Right kidney (tissue), 1 donor: ENCODE data around the gene SLC3A2.
"Not testable (repeated sequence)": the region's sequence is repeated elsewhere in the genome, so short reads cannot be mapped to it uniquely, and the experiment has no call there.

Experiments
- DNase-seq: peaks from one replicate; pipeline ENCODE4 v3.0.0-alpha.2; 2016

SLC3A2 gene

DNA sequence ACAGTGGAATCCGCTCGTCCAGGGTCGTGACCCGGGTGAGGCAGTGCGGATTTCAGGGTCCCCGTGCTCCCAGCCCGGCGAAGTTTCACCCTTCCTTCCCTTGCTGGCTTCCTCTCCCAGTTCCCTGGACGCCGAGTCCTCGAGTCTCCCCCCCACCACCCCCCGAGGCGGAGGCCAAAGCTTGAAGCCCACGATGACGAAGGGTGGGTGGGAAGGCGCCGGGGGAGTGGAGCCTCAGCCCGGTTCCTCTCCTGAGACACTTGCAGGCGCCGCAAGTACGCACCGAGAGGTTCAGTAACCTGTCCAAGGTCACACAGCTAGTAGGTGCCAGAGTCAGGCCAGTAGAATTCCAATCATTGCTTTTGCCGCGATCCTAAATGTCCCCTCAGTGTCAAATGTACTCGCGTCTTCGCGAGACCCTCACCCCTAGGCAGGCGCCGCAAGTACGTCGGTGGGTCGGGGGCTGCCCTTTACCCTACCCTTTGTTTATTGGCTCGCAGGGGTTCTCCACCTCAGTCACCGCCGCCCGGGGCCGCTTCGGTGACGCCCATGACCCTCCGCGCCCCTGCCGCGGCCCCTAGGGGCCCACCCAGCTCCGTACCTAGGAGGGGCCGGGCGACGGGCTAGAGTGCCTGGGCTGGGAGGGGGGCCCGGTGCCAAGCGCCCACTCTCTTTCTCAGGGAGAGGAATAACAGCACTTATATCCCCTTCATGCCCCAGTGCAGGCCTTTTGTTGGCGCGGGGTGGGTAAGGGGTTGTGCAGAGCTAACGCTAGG is 46.2 kb downstream of the SLC3A2 start:
- no peak for DNase-seq

DNA sequence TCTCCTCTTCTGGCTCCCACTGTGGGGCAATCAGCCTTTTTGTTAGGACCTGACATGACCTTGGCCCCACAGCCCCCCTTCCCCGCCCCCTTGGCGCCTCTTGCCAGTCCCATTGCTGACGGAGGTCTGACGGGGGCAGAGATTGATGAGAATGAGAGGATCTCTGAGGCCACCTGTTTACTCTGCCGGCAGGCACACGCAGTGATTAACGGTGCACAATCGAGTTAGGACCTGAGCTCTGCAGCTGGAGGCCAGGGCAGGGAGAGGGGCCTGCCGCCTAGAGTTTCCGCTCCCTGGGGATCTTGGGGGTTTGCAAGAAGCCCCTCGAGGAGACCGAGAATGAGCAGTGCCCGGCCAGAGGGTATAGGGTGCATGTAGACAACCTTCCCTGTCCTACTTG is 47.3 kb downstream of the SLC3A2 start:
- no peak for DNase-seq

DNA sequence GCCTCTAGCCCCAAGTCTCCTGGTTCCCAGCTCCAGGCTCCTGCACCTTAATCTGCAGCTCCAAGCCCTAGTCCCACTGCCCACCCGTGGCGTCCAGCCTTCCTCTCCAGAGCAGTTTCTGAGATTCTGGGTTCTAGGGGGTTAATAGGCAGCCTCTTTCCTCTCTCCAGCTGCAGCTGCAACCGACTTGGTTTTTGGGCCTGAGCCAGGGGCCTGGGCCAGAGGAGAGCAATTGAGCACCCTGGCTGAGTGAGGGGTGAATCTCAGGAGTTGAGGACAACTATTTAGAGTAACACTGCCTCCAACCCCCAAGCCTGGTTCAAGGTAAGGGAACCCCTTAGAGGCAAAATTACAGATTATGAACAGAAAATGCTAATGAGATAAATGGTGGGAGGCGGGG is 49.5 kb downstream of the SLC3A2 start:
- DNase-seq: no peak

DNA sequence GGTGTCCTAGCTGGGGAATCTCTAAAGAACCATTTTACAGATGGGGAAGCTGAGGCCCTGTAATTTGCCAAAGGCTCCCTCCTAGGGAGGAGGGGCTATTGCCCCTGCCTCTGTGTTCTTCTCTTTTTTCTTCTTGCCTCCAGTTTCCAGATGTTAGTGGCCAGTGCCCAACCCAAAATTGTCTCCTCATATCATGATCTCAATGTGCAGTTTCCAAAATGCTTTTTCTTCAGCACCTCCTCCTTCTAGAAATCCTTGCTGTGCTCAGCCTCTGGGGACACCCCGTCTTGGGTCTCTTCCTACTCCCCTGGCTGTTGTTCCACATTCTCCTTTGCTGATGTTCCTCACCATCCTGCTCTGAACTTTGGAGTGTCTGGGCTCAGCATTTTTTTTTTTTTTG is 50.0 kb downstream of the SLC3A2 start:
- DNase-seq: no peak

DNA sequence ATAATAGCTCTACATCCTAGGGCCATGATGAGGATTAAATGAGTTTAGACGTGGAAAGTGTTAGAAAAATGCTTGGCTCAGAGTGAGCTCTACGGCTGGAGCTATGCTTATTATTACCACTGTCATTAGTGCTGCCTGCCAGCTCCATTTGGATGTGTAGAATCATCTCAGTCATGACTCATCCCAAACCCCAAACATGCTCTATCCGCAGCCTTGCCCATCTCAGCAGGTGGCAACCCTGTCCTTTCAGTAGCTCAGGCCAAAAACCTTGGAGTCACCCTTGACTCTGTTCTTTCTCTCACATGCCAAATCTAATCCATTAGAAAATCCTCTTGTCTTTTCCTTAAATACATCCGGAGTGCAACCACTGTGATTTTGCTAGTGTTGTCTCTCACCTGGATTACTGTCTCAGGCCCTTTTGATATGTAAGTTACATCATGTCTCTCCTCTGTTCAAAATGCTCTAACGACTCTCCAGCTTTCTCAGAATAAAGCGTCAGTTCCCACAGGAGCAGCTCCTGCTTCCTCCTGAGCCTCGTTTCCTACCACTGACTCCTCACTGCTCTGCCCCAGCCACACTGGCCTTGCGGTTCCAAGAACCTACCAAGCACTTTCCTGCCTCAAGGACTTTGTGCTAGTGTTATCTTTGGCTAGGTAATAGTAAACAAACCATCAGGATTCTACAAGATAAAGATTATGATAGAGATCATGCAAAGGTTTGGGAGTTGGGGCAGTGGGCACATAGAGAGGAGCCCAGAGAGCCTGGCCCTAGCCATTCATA is 51.0 kb downstream of the SLC3A2 start:
- DNase-seq: no peak

DNA sequence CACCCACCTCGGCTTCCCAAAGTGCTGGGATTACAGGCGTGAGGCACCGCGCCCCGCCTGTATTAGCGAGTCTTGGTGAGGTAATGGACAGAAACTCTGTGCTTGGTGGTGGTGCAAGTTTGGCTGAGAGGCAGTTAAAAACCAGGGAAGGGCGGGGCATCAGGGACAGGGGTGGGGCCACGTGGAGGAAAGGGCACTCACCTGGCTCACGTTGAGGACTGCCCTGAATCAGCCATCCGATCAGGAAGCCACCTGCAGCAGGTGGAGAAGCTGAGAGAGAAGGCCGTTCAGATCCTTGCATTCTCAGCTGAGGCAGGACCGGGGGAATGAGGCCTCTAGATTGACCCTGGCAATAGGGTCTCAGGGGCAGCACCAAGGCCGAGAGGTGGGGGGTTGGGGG is 52.6 kb downstream of the SLC3A2 start:
- no peak for DNase-seq

DNA sequence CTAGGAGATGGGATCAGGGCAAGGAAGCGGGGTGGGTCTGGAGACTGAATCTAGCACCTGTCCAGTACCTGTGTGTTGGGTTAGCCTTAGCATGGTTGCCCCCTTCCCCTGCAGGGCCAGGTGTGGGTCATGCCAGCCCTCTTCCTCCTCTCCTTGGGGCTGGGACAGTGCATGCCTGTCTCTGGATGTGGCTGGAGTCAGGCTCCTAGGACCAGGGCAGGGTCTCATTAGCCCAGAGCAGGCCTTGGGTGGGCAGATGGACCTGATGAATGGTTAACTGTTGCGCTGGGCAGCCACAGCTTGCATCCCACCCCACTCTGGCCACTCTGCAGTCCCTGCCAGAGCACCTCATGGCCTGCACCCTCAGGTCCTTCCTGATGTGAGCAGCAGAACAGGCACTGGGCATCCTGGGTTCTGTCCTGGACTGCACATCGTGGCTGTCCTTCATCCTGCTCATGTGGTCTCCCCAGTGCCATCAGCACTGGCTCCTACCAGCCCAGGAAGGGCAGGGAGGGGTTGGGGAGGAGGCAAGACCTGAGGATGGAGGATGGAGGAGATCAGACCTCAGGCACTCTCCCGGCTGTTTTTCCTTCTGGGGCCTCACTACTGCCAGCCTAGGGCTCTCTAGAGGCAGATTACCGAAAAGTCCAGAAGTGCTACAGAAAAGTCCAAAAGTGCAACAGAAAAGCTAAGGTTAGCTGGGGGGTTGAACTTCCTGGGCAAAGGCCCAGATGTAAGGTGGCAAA is 53.2 kb downstream of the SLC3A2 start:
- no peak for DNase-seq

DNA sequence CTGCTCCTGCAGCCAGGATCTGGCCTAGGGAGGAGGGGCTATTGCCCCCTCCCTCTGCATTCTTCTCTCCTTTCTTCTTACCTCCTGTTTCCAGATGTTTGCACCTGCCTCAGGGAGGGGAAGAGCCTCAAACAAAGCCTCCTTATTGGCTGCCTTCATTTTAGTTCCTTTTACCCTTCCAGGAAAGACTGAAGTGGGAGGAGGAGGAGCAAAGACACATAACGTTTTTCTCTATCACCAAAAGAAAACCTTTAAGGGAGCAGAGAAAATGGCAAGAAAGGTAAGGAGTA is 53.7 kb downstream of the SLC3A2 start:
- DNase-seq: no peak

DNA sequence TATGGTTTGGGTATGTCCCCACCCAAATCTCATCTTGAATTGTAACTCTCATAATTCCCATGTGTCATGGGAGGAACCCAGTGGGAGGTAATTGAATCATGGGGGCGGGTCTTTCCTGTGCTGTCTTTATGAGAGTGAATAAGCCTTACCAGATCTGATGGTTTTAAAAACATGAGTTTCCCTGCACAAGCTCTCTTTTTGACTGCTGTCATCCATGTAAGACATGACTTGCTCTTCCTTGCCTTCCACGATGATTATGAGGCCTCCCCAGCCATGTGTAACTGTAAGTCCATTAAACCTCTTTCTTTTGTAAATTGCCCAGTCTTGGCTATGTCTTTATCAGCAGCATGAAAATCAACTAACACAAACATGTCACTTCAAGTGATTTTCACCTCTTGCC is 56.8 kb downstream of the SLC3A2 start:
- DNase-seq: not testable (repeated sequence)
